Measurements from ENCODE around the gene ITGB6.
"Not testable (repeated sequence)": the region's sequence is repeated elsewhere in the genome, so short reads cannot be mapped to it uniquely, and the experiment has no call there.

The ITGB6 gene

DNA sequence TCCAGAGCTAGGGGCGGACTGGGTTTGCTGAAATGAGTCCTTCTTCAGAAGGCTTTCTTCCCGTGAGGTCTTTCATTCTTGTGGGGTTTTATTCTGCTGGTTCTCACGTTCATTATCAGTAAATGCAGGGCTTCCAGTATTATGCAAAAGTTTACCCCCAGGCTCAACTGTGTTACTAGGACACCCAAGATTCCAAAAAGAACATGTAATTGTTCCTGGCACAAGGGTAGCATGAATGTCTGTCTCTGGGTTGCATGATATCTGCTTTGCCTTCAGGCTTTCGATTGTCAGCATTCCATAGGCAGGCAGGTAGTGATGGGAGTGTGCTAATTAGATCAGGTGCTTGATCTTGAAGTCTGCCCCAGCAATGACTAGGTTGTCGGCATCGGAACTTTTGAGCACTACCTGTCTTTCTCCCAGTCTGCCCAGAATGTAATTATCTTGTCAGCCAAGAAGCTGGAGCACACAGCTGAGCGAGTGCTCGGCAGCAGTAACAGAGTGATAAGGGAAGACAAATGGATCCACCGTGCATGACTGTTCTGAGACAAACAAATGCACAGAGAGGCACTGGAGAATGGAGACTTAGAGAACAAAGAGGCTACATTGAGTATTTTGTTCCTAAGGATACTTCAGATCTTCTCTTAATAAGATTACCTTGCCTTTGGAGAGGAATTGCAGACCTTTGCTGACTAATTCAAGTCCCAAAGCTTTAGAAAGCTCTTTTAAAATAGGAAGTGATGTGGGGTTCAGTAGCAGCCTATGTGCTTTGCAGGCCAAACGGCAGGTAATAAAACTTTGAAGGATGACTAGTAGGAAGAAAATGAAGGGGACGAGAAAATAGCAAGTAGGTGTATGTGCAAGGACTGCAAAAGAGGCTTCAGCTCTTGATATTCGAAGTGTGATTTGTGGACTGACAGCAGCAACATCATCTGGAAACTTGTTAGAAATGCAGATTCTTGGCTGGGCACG, 41.9 kb downstream of the ITGB6 start:
- no peaks in the 10 kb centered on the region for H3K9me3 ChIP-seq (ENCODE audit: low read length)
- no peaks in the 10 kb centered on the region for H4K20me1 ChIP-seq (ENCODE audit: insufficient read depth, low read length)
- no peak overlapping the region for H3K4me2 ChIP-seq (ENCODE audit: low read length)
- H3K36me3 ChIP-seq (ENCODE audit: insufficient read depth, low read length), result no peaks in the 10 kb centered on the region
- H3K4me1 ChIP-seq (ENCODE audit: insufficient read depth, low read length, severe bottlenecking), result no peaks in the 10 kb centered on the region
- no peak overlapping the region for H2AFZ ChIP-seq (ENCODE audit: low read length)
- H3K27ac ChIP-seq (ENCODE audit: low read depth, low read length, poor library complexity, severe bottlenecking), result no peak overlapping the region
- no peak overlapping the region for H3K9ac ChIP-seq (ENCODE audit: low read length)
- H3K79me2 ChIP-seq (ENCODE audit: insufficient read depth, low read length), result no peaks in the 10 kb centered on the region
- no peak overlapping the region for H3K4me3 ChIP-seq (ENCODE audit: low read depth, low read length, poor library complexity, severe bottlenecking)
- no peaks in the 10 kb centered on the region for H3F3A ChIP-seq (ENCODE audit: insufficient read depth, low read length)
- no peaks in the 10 kb centered on the region; the same call in 1 of the 2 replicates for H3K27me3 ChIP-seq (ENCODE audit: insufficient read depth, low read length)
- H3K9me2 ChIP-seq (ENCODE audit: low read depth, low read length), result no peaks in the 10 kb centered on the region
- TF ChIP-seq, protein P1, sequence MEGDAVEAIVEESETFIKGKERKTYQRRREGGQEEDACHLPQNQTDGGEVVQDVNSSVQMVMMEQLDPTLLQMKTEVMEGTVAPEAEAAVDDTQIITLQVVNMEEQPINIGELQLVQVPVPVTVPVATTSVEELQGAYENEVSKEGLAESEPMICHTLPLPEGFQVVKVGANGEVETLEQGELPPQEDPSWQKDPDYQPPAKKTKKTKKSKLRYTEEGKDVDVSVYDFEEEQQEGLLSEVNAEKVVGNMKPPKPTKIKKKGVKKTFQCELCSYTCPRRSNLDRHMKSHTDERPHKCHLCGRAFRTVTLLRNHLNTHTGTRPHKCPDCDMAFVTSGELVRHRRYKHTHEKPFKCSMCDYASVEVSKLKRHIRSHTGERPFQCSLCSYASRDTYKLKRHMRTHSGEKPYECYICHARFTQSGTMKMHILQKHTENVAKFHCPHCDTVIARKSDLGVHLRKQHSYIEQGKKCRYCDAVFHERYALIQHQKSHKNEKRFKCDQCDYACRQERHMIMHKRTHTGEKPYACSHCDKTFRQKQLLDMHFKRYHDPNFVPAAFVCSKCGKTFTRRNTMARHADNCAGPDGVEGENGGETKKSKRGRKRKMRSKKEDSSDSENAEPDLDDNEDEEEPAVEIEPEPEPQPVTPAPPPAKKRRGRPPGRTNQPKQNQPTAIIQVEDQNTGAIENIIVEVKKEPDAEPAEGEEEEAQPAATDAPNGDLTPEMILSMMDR (IDR thresholded peaks at IDR 0.05; ENCODE audit: low read length), result no peak
- no peak for TF ChIP-seq EZH2 (IDR thresholded peaks at IDR 0.05; ENCODE audit: borderline replicate concordance, low read length)

DNA sequence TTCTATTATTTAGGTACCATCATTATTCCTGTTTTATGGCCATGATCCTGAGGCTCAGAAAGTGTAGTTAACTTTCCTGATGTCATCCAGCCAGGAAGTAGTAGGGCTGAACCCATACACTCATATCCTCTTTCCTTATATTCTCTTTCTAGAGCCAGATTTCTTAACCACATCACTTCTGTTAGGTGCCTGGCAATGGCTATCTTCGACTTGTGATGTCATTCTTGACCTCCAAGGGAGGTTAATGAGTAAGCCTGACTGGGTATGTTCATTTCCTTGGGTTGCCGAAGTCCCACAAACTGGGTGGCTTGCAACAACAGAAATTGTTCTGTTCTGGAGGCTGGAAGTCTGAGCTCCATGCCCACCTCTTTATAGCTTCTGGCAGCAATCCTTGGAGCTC, 43.4 kb downstream of the ITGB6 start:
- Histone ChIP-seq H3K27ac (ENCODE audit: low read depth, low read length, poor library complexity, severe bottlenecking) (no peak overlapping the region), H3K9me2 (ENCODE audit: low read depth, low read length) (no peaks in the 10 kb centered on the region), H3K36me3 (ENCODE audit: insufficient read depth, low read length) (no peaks in the 10 kb centered on the region), H3K9me3 (ENCODE audit: low read length) (no peaks in the 10 kb centered on the region), H4K20me1 (ENCODE audit: insufficient read depth, low read length) (no peaks in the 10 kb centered on the region), H2AFZ (ENCODE audit: low read length) (no peak overlapping the region), H3K9ac (ENCODE audit: low read length) (no peak overlapping the region), H3K79me2 (ENCODE audit: insufficient read depth, low read length) (no peaks in the 10 kb centered on the region), H3K4me3 (ENCODE audit: low read depth, low read length, poor library complexity, severe bottlenecking) (no peak overlapping the region), H3F3A (ENCODE audit: insufficient read depth, low read length) (no peaks in the 10 kb centered on the region), H3K4me1 (ENCODE audit: insufficient read depth, low read length, severe bottlenecking) (no peaks in the 10 kb centered on the region), H3K4me2 (ENCODE audit: low read length) (no peak overlapping the region), H3K27me3 (ENCODE audit: insufficient read depth, low read length) (no peaks in the 10 kb centered on the region; the same call in 1 of the 2 replicates)
- TF ChIP-seq, protein P1 (IDR thresholded peaks at IDR 0.05; ENCODE audit: low read length), result no peak
- TF ChIP-seq EZH2 (IDR thresholded peaks at IDR 0.05; ENCODE audit: borderline replicate concordance, low read length), result no peak

GRCh38 chr2:160156100-160156499, 44.0 kb downstream of the ITGB6 start:
- Histone ChIP-seq H3F3A (ENCODE audit: insufficient read depth, low read length) (no peaks in the 10 kb centered on the region), H3K27me3 (ENCODE audit: insufficient read depth, low read length) (no peaks in the 10 kb centered on the region; the same call in 1 of the 2 replicates), H3K9me2 (ENCODE audit: low read depth, low read length) (no peaks in the 10 kb centered on the region), H3K4me3 (ENCODE audit: low read depth, low read length, poor library complexity, severe bottlenecking) (no peak overlapping the region), H3K4me2 (ENCODE audit: low read length) (no peak overlapping the region), H3K9me3 (ENCODE audit: low read length) (no peaks in the 10 kb centered on the region), H3K4me1 (ENCODE audit: insufficient read depth, low read length, severe bottlenecking) (no peaks in the 10 kb centered on the region), H3K9ac (ENCODE audit: low read length) (no peak overlapping the region), H2AFZ (ENCODE audit: low read length) (no peak overlapping the region), H3K79me2 (ENCODE audit: insufficient read depth, low read length) (no peaks in the 10 kb centered on the region), H3K27ac (ENCODE audit: low read depth, low read length, poor library complexity, severe bottlenecking) (no peak overlapping the region), H4K20me1 (ENCODE audit: insufficient read depth, low read length) (no peaks in the 10 kb centered on the region), H3K36me3 (ENCODE audit: insufficient read depth, low read length) (no peaks in the 10 kb centered on the region)
- no peak for TF ChIP-seq EZH2 (IDR thresholded peaks at IDR 0.05; ENCODE audit: borderline replicate concordance, low read length)
- TF ChIP-seq, protein P1 (IDR thresholded peaks at IDR 0.05; ENCODE audit: low read length), result no peak

DNA sequence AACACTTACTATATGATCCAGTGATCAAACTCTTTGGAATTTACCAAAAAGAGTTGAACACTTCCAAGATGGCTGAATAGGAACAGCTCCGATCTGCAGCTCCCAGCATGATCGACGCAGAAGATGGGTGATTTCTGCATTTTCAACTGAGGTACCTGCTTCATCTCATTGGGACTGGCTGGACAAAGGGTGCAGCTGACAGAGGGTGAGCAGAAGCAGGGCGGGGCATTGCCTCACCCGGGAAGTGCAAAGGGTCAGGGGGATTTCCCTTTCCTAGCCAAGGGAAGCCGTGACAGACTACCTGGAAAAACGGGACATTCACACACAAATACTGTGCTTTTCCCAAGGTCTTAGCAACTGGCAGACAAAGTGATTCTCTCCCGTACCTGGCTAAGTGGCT, 51.7 kb downstream of the ITGB6 start:
- not testable (repeated sequence) for H4K20me1 ChIP-seq (ENCODE audit: insufficient read depth, low read length); H3K27ac ChIP-seq (ENCODE audit: low read depth, low read length, poor library complexity, severe bottlenecking); H3K4me1 ChIP-seq (ENCODE audit: insufficient read depth, low read length, severe bottlenecking); H3K9me2 ChIP-seq (ENCODE audit: low read depth, low read length); H3F3A ChIP-seq (ENCODE audit: insufficient read depth, low read length); H3K27me3 ChIP-seq (ENCODE audit: insufficient read depth, low read length); H3K4me3 ChIP-seq (ENCODE audit: low read depth, low read length, poor library complexity, severe bottlenecking); H3K4me2 ChIP-seq (ENCODE audit: low read length); H3K9ac ChIP-seq (ENCODE audit: low read length); H3K36me3 ChIP-seq (ENCODE audit: insufficient read depth, low read length); H2AFZ ChIP-seq (ENCODE audit: low read length); H3K79me2 ChIP-seq (ENCODE audit: insufficient read depth, low read length); H3K9me3 ChIP-seq (ENCODE audit: low read length)

All from OCI-LY1 (cell line).